Hematopoietic multipotent progenitor cell treated with erythropoietin and hydrocortisone succinate and interleukin-3 and kit ligand, for 6 days (in vitro differentiated cells): ENCODE data around the gene PRM3.

ENCODE experiments used
- DNase-seq: peaks from one replicate; pipeline ENCODE4 v3.0.0-alpha.2; 2015

PRM3 gene

GRCh38 chr16:11242658-11243057 is 30.8 kb downstream of the PRM3 start:
- no peak for DNase-seq

- DNase-seq: no peak
These were observed 31.8 kb downstream of the PRM3 start for GRCh38 chr16:11241480-11242204.

- DNase-seq: no peak
These were observed 32.6 kb downstream of the PRM3 start for GRCh38 chr16:11240636-11241473.

GRCh38 chr16:11239644-11240632 is 33.5 kb downstream of the PRM3 start:
- no peak for DNase-seq

- DNase-seq: no peak
These were observed 34.9 kb downstream of the PRM3 start for GRCh38 chr16:11238272-11239202.

- peak; percentile 66 for DNase-seq
These were observed 36.8 kb downstream of the PRM3 start for GRCh38 chr16:11236461-11237254.

GRCh38 chr16:11235703-11235991 is 37.8 kb downstream of the PRM3 start:
- DNase-seq: no peak

GRCh38 chr16:11234884-11235702 is 38.3 kb downstream of the PRM3 start:
- DNase-seq: peak; percentile 70

- DNase-seq: peak; percentile 73
These were observed 39.6 kb downstream of the PRM3 start for GRCh38 chr16:11233727-11234376.

- peak; percentile 97 for DNase-seq
These were observed 40.3 kb downstream of the PRM3 start for GRCh38 chr16:11232852-11233726.

- DNase-seq: no peak
These were observed 41.1 kb downstream of the PRM3 start for GRCh38 chr16:11232302-11232851.

- DNase-seq: no peak
These were observed 42.0 kb downstream of the PRM3 start for GRCh38 chr16:11231367-11231970.

GRCh38 chr16:11229906-11230305 is 43.5 kb downstream of the PRM3 start:
- no peak for DNase-seq

- DNase-seq: no peak
These were observed 44.0 kb downstream of the PRM3 start for GRCh38 chr16:11229432-11229831.

- DNase-seq: no peak
These were observed 47.5 kb downstream of the PRM3 start for GRCh38 chr16:11225677-11226549.

GRCh38 chr16:11224894-11225676 is 48.3 kb downstream of the PRM3 start:
- peak; percentile 69 for DNase-seq
